Skeletal muscle cell (primary cell): ENCODE data around the gene ERG28.
"Not testable (repeated sequence)": the region's sequence is repeated elsewhere in the genome, so short reads cannot be mapped to it uniquely, and the experiment has no call there.

Experiments used
- DNase-seq: peaks from one replicate; pipeline ENCODE4 v3.0.0-alpha.2; 2010; ENCODE audit warnings: low read depth
- H3K4me3 ChIP-seq: 2 replicates; pipeline ENCODE4 v1.5.1; 2011; ENCODE audit warnings: low read depth, mild to moderate bottlenecking, control low read depth, low read length, moderate library complexity

Gene ERG28

DNA sequence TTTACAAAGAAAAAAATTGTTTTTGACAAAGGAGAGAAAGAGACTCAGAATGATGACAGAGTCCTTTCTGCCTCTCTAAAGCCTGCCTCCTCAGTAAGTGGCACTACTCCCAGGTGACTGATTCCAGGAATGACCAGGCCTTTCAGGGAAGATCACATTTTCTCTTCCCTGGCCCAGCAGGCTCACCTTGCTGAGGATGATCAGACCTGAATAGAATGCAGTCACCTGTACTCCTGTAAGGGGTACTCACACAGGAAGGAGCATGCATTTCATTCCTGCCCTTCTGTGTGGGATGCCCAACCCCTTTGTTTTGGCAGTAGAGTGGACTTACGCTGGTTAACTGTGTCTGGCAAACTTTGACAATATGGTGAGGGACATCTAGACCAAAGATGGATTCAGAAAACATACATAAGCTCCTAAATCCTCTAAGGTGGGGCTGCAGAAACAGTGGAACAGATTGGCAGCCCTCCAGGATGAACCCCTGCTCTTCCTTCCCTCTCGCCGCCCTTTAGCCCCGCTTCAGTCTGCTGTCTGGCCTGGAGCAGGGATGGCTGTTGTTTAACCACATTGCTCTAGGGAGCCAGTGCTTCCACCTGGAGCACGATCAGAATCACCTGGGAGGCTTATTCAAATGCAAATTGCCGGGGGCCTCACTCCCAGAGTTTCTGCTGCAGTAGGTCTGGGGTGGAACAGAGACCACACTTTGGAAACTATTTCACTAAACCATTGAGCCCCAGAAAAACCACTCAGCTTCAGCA lies 29.8 kb downstream of the ERG28 start:
- no peak for DNase-seq
- no peak overlapping the region for H3K4me3 ChIP-seq

DNA sequence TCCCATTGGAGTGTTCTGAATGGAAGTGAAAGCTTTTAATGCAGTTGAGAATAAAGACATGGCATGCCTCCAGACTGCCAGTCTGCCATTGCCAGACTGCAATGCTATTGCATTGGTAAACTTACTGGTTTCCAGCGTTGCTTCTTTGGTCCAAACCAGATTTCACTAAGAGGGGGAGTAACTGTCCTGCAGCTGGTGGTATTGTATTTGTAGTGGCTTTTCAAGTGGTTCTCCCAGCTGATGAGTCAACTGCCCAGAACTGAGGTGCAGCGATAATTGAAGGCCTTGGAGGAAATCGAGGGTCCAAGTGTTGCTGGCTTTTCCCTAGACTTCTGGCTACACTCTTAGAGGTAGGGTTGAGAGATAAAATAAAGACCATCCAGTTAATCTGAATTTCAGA lies 31.9 kb downstream of the ERG28 start:
- no peak overlapping the region for H3K4me3 ChIP-seq
- no peak for DNase-seq

DNA sequence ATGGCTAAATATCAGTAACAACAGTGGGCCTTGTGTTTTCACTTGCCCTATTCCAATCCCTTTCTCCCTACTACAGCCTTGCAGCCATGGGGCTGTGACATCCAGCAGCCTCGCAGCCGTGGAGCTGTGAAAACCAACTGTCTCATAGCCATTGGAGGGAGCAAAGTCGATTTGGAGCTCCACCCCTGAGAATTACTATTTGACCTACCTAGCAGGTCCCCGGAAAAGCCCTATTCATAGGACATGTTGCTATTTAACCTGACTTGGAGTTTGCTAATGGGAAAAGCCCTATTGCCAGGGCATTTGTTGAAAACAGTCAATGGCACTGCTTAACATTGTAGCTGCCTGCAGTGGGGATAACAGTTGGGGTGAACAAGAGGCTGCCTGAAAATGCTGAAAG lies 33.3 kb downstream of the ERG28 start:
- no peak for DNase-seq

DNA sequence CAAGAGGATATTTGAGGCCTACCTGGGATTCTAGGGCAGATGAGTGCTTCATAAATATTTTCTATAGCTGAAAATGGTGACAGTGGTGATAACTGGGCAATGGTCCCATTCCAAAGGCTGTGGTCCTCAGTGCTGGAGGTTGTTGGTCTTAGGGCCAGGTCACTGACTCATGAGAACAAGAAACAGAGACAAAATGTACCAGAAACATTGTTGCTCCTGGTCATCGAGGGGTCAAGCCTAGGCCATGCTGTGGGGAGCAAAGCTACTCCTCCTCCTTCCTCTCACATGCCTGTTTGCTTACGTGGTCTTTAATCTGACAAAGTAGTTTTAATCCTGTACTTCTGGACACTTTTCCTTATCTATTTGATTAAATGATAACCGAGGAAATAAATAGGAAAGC lies 33.8 kb downstream of the ERG28 start:
- no peak for DNase-seq
- H3K4me3 ChIP-seq, result no peak overlapping the region

More for the DNA sequence above, 33.3 kb downstream of the ERG28 start:
- no peak overlapping the region for H3K4me3 ChIP-seq

DNA sequence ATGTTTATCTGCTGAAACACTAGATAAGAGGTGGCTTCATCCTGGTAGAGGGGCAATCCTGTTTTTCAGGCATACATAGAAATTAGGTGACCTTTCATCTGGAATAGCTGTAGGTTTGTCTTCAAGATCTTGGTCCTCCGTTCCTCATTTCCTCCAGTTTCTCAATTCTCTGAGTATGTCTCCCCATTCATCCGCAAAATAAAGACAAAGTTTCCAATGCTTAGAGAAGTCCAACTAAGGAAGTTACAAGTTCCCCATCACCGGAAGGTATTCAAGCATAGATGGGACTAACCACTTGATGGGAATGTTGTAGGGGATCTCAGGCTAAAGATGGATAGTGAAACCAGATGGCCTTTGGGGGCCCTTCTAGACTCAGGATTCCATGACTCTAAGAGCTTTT lies 34.3 kb downstream of the ERG28 start:
- DNase-seq, result no peak

DNA sequence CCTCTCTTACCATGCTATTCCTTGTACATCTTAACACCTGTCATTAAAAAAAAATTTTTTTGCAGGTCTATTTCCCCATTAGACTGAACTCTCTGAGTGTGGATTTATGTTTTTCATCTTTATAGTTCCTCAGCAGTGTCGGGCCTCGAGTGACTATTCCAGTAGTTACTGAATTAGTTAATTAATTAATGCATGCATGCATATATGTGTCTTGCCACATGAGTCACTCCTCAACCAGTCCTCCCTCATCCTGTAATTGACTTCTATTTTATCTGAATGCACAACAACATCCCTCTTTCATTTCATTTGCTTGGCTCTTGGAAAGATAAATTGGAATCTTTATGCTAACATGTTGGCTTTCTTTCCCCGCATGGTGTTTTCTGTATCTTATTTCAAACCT lies 35.6 kb downstream of the ERG28 start:
- no peak overlapping the region for H3K4me3 ChIP-seq
- DNase-seq, result no peak

More for the DNA sequence above, 34.3 kb downstream of the ERG28 start:
- no peak overlapping the region for H3K4me3 ChIP-seq

DNA sequence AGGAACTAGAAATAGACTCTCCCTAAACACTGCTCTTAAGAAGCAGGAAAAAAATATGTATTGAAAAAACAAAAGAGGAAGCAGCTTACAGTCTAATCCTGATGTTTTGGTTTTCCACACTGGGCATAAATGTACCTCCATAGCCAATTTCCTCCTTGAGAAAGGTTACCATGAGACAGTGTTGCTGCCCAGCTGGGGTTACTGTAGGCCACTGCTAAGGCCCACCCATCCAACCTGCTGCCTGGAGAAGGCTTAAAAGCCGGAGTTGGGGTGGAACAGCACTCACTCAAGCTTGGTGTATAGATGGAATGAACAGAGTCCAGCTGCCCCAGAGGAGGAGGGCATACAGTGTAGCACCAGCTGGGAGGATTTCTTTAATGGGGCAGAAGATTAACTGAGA lies 41.1 kb downstream of the ERG28 start:
- H3K4me3 ChIP-seq, result no peak overlapping the region
- no peak for DNase-seq

DNA sequence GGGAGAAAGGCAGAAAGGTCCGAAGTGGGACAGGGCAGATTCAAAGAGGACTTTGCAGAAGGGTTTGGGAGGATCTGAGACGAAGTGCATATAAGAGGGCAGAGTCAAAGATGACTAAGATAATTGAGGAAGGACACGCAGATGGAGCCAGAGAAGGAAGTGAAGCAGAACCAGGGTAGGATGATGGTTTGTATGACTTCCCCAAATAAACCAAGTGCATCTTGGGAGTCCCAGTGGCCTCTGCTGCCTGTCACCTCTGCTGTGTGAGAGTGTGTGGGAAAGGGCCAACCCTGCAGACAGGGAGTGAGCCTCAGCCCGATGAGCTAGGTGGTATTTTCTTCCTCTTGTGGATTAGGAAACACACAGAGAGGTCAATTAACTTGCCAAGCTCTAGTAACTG lies 45.5 kb downstream of the ERG28 start:
- DNase-seq, result no peak
- no peak overlapping the region for H3K4me3 ChIP-seq

DNA sequence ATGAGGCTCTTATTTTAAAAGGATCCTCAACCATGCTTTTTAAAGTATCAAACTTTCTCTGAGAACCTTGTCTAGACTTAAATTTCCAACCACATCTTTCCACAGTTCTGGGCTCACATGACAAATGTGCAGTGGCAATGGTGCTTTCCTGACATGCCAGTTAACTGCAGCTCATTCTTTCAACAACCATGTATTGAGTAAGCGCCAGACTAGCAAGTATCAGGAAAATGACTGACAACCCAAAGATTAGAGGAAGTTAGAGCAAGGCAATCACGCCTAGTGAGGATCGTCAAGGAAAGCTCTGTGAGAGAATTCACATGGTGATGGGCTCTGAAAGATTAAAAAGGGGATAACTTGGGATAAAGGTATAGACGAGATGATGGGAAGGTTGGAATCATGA lies 46.5 kb downstream of the ERG28 start:
- no peak overlapping the region for H3K4me3 ChIP-seq
- DNase-seq, result no peak

DNA sequence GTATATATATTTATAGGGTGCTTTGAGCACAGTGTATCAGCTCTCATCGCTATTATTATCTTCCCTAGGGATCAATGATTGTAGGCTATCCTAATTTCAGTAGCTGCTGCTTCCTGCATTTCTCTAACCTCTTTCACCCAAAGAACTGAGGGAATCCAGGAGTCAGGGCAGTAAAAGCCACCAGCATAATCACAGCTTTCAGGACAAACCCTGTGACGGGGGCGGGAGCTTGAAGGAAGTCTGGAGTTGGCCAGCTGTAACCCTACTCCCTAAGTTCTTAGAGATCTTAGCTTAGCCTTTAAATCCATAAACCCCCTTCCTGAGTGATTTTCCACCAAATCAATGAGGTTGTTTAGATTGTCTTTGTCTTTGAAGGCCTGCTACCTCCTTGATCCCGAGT lies 48.5 kb downstream of the ERG28 start:
- H3K4me3 ChIP-seq, result no peak overlapping the region
- no peak for DNase-seq

DNA sequence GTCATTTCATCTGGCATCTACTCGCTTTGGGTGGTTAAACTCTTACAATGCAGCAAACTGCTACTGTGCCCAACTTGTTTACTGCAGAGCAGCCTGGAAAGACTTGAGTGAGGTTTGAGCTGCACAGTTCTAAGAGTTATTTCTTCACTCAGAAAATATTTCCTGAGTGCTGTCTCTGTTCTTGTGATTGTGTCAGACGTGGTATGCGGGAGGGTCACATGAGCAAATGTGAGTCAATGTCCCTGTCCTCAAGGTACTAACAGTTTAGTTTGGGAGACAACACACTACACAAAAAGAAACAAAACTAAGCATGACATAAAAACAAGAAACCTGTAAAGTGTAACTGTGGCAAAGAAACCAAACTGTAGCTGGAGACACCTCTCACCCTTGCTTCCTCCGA lies 49.8 kb downstream of the ERG28 start:
- no peak overlapping the region for H3K4me3 ChIP-seq
- no peak for DNase-seq

DNA sequence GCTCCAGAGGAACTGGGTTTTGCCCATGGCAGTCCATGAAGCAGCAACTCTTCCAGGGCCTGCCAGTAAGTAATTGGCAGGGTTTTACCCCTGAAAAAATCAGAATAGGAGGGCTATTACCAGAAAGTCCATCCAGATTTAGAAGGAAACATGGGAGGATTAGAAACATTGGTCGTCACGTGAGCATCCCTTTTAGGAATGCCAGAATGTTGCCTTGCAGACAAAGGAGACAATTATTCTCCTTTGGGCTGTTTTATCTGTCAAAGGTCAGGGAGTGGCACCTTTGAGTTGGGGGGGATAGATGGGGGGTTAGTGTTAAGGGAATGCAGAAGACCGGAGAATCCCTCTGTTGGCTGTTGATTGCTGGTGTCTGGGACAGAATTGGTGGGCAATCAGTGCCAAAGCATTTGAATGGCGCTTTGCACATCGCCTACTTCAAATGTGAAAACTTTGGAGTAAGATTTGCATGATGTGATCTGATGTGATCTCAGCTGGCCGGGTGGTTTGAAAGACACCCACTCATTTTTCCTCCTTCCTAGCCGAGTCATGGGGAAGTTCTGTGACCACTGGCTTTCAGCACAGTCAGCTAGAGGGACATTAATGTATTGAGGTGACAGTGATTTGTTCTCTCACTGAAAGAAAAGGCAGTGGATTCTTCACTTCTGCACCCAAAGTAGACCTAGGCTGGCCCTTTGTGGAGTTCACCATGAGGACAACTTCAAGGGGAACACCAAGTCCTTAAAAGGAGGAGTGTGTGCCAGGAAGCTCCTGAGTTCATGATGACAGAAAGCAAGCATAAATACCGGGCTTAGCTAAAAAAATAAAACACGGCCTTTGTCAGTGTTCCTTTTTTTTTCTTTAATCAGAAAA lies 50.8 kb downstream of the ERG28 start:
- DNase-seq, result peak; percentile 71
- H3K4me3 ChIP-seq, result no peak overlapping the region

DNA sequence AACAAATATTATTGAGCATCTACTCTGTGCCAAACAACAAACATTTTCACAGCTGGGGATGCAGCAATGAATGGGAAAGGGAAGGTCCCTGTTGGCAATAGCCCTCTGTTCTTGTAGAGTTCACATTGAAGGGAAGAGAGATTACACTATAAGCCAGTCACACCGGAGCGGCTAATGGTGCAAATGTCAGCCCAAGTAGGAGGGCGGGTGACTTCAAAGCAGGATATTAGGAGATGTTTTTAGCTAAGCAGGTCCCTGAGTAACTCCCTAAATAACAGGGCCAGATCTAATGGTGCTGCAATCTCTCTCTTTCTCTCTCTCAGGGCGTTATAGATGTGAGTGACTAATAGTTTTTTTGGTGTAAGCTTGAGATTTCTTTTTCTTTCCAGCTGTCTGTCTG lies 51.6 kb downstream of the ERG28 start:
- no peak overlapping the region for H3K4me3 ChIP-seq
- DNase-seq, result no peak

DNA sequence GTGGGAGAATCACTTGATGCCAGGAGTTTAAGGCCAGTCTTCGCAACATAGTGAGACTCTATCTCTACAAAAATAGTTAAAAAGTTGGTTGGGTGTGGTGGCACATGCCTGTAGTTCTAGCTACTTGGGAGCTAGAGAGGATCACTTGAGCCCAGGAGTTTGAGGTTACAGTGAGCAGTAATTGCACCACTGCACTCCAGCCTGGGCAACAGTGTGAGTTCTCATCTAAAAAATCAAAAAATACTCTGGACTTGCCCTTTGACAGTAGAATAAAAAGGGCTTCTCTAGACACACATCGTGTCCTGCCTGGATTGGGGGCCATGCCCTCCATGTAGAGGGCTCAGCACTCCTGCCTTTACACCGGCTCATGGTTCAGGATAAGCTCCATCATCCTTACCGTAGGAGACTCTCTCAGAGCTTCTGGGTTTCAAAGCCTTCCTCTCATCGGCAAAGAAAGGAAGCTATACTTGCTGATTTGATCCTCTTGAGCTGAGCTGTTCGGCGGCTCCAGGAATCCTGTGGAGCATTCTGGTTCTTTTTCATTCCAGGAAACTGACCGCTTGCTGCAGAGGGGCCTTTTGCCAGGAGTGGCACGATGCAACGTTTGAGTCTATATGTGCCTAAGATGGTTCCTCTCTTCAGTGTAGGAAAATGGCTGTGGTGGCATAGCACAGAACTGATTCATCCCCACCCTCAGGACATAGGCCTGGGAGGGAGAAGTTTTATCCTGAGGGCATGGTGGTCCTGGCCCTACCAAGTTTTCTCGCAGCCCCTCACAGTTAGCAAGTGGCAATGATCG lies 52.6 kb downstream of the ERG28 start:
- DNase-seq, result no peak
- no peak overlapping the region for H3K4me3 ChIP-seq

DNA sequence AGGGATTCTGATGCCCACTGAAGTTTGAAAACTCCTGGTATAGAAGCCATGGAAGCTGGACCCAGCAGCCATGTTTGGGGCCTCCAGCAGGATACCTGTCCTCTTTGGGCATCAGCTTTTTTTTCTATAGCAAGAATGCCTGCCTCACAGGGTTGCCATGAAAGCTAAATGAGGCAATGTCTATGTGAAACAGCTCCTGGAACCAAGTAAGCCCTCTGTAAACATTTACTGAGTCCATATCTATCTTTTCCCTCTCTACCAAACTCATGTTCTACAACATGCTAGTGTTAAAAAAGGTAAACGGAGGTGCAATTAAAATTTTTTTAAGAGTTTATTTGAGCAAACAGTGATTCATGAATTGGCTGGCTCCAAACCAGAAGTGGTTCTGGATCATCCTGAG lies 53.6 kb downstream of the ERG28 start:
- H3K4me3 ChIP-seq, result no peak overlapping the region
- no peak for DNase-seq

DNA sequence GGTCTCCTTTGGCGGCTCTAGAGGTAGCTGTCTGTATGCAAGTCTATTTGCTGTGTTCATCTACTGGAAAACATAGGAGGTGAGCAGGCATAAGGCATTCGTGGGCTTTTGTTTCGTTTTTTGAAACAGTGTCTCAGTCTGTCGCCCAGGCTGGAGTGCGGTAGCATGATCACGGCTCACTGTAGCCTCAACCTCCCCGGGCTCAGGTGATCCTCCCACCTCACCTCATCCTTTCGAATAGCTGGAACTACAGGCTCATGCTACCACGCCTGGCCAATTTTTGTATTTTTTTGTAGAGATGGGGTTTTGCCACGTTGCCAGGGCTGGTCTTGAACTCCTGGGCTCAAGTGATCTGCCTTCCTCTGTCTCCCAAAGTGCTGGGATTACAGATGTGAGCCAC lies 54.8 kb downstream of the ERG28 start:
- no peak for DNase-seq
- H3K4me3 ChIP-seq, result no peak overlapping the region

DNA sequence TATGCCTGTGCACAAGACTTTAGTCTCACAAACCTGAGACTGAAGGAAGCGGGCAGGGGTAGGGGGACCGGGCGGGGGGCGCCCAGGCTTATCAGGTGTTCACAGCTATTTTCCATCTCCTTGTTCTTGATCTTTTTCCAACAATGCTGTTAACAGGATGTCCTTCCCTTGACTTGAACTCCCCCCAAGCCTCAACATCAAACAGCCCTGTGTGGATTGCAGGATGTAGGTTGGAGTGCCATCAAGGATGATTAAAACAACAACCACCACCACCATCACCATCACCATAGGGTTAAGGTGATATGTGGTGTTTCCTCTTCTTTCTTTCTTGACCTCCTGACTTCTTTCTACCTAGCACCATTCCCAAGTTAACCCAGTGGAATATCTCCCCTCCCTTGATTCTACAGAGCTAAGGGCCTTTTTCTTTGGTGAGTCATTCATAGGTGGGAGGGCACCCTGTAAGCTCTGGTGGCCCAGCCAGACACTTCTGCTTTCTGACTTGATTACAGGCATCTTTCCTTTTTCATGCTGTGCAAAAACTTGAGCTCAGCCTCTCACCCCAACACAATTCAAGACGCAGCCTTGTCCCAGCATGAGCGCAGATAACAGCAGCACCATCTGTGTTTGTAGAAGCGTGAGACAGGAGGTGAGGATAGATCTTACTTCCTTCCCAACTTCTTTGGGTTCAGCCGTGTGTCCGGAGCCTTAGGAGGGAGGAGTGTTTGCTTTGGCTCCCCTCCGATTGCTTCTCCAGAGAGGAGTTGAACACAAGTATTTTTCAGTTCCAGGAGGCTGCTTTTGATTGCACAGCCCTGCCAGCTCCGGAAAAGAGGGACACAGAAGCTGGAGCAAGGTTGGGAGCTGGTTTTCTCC lies 55.5 kb downstream of the ERG28 start:
- no peak overlapping the region for H3K4me3 ChIP-seq
- peak; percentile 22 for DNase-seq

DNA sequence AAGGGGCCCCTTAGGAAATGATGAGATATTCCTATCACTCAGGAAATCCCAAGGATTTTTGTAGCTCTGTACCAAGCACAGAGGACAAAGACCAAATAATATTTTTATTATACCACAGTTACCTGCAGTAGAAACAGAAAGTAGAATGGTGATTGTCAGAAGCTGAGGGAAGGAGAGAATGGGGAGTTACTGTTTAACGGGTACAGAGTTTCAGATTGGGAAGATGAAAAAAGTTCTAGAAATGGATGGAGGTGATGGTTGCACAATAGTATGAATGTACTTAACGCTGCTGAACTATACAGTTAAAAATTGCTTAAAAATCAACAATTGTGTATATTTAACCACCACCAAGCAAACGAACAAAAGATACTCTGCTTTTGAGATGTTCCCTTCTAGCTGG lies 58.2 kb downstream of the ERG28 start:
- DNase-seq, result no peak
- no peak overlapping the region for H3K4me3 ChIP-seq

DNA sequence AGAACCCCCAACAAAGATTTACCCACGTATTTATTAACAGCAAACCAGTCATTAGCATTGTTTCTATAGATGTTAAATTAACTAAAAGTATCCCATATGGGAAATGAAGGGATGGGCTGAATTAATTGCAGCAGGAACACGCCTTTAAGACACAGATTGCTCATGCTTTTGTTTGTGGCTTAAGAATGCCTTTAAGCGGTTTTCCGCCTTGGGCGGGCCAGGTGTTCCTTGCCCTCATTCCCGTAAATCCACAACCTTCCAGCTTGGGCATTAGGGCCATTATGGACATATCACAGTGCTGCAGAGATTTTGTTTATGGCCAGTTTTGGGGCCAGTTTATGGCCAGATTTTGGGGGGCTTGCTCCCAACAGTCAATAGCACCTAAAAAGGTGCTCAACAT lies 59.6 kb downstream of the ERG28 start:
- H3K4me3 ChIP-seq, result not testable (repeated sequence)

More for the DNA sequence above, 59.6 kb downstream of the ERG28 start:
- DNase-seq, result not testable (repeated sequence)
